SK-N-SH (cell line): ENCODE data around the gene RGS9BP. TPM values are rescaled to one million over a fixed set of nuclear protein-coding genes. Genes with fewer than 3 reads are reported as not detected.

ENCODE experiments used
- CTCF ChIA-PET: fragments of 300-600, 350-600 bp; formaldehyde crosslinking; extraction: SDS; loops from one replicate; lab custom pipeline; 2021; lab: Yijun Ruan, JAX
- POLR2A ChIA-PET: fragments of 350-600 bp; sonication (Branson Sonifier 250); formaldehyde crosslinking; extraction: SDS; loops from one replicate; lab custom pipeline; 2020; ENCODE audit warnings: antibody characterized with exemption, inconsistent platforms; lab: Yijun Ruan, JAX
- DNase-seq: peaks from one replicate; pipeline ENCODE4 v3.0.0; 2012
- H2AFZ ChIP-seq: fragments of 200-600 bp; sonication (generic); 2 replicates; pipeline ENCODE4 v1.8.1; 2016; ENCODE audit warnings: antibody characterized with exemption, mild to moderate bottlenecking, low read depth
- H3F3A ChIP-seq: fragments of 200-600 bp; sonication (generic); replicated peaks from 2 replicates; pipeline ENCODE3; 2016; ENCODE audit warnings: antibody characterized with exemption, mild to moderate bottlenecking; ENCODE audit not compliant: insufficient read depth
- H3K27ac ChIP-seq, 2 experiments: fragments of 200-500 bp in 1 of 2; fragments of 200-600 bp in 1 of 2; sonication (Bioruptor generic) in 1 of 2; sonication (generic), shearing (Covaris generic) in 1 of 2; 2 replicates each; pipeline versions ENCODE4 v1.5.1 to v1.6.1; 2014 to 2016; ENCODE audit warnings: low read depth in 2 of 2, inconsistent platforms in 1 of 2, low read length in 1 of 2, mild to moderate bottlenecking in 1 of 2, mixed read lengths in 1 of 2
- H3K27me3 ChIP-seq: fragments of 200-600 bp; sonication (generic), shearing (Covaris generic); 2 replicates; pipeline ENCODE4 v1.6.1; 2016; ENCODE audit warnings: mixed run types; ENCODE audit not compliant: insufficient read depth
- H3K36me3 ChIP-seq, 2 experiments: fragments of 200-500 bp in 1 of 2; fragments of 200-600 bp in 1 of 2; sonication (Bioruptor generic) in 1 of 2; sonication (generic) in 1 of 2; replicated peaks in 1 of 2; 2 replicates each; pipeline versions ENCODE3 to v1.5.1; 2014 to 2016; ENCODE audit warnings: low read length in 1 of 2, mild to moderate bottlenecking in 1 of 2; ENCODE audit not compliant: insufficient read depth in 2 of 2, control insufficient read depth in 1 of 2
- H3K4me1 ChIP-seq, 2 experiments: fragments of 200-500 bp in 1 of 2; fragments of 200-600 bp in 1 of 2; sonication (Bioruptor generic) in 1 of 2; sonication (generic), shearing (Covaris generic) in 1 of 2; 2 replicates each; pipeline versions ENCODE4 v1.5.1 to v1.6.1; 2014 to 2016; ENCODE audit warnings: low read depth in 1 of 2, low read length in 1 of 2, mixed run types in 1 of 2; ENCODE audit not compliant: insufficient read depth in 2 of 2, control insufficient read depth in 1 of 2
- H3K4me2 ChIP-seq: fragments of 200-600 bp; sonication (generic), shearing (Covaris generic); 2 replicates; pipeline ENCODE4 v1.6.1; 2017; ENCODE audit warnings: mixed run types
- H3K4me3 ChIP-seq, 2 experiments: fragments of 200-500 bp in 1 of 2; fragments of 200-600 bp in 1 of 2; sonication (Bioruptor generic) in 1 of 2; sonication (generic), shearing (Covaris generic) in 1 of 2; 2 replicates each; pipeline versions ENCODE4 v1.5.1 to v1.8.1; 2014 to 2016; ENCODE audit warnings: low read depth in 2 of 2, inconsistent platforms in 1 of 2, low read length in 1 of 2, mild to moderate bottlenecking in 1 of 2, mixed read lengths in 1 of 2, moderate library complexity in 1 of 2
- H3K79me2 ChIP-seq: fragments of 200-600 bp; sonication (generic); 2 replicates; pipeline ENCODE4 v1.8.1; 2017; ENCODE audit warnings: mild to moderate bottlenecking; ENCODE audit not compliant: insufficient read depth
- H3K9ac ChIP-seq: fragments of 200-600 bp; sonication (generic); 2 replicates; pipeline ENCODE4 v1.6.1; 2017; ENCODE audit warnings: mixed run types
- H3K9me2 ChIP-seq: fragments of 200-600 bp; sonication (generic); 2 replicates; pipeline ENCODE4 v1.6.1; 2017; ENCODE audit warnings: mixed run types
- H3K9me3 ChIP-seq: fragments of 200-600 bp; sonication (generic); 2 replicates; pipeline ENCODE4 v1.6.1; 2017; ENCODE audit warnings: mixed run types, mild to moderate bottlenecking, moderate library complexity
- H4K20me1 ChIP-seq: fragments of 200-600 bp; sonication (generic); 2 replicates; pipeline ENCODE4 v1.6.1; 2017; ENCODE audit warnings: mild to moderate bottlenecking, mixed run types; ENCODE audit not compliant: insufficient read depth
- CHD2 ChIP-seq: fragments of 150-350 bp; IDR thresholded peaks from 2 replicates; pipeline ENCODE4 v1.6.1; 2018; ENCODE audit warnings: low read length; ENCODE audit not compliant: partially characterized antibody
- CTCF ChIP-seq: fragments of 200-600 bp; sonication (generic); IDR thresholded peaks from 2 replicates; pipeline ENCODE4 v1.6.1; 2017; ENCODE audit warnings: antibody characterized with exemption, mild to moderate bottlenecking, moderate library complexity
- EZH2phosphoT487 ChIP-seq: fragments of 200-600 bp; sonication (generic); IDR thresholded peaks from 2 replicates; pipeline ENCODE4 v1.6.1; 2017; ENCODE audit warnings: low read depth, mixed run types, mild to moderate bottlenecking, antibody characterized with exemption, moderate library complexity, borderline replicate concordance
- FOXJ3 ChIP-seq: sonication (generic); formaldehyde crosslinking; IDR thresholded peaks from 2 replicates; pipeline ENCODE4 v1.5.1; 2020; ENCODE audit warnings: mild to moderate bottlenecking, missing genetic modification reagents
- GATA2 ChIP-seq: sonication (generic); formaldehyde crosslinking; IDR thresholded peaks from 2 replicates; pipeline ENCODE4 v1.5.0; 2020; ENCODE audit warnings: mild to moderate bottlenecking, missing genetic modification reagents
- MEF2A ChIP-seq: IDR thresholded peaks from 2 replicates; pipeline ENCODE4 v1.4.0; 2012; ENCODE audit warnings: low read depth, borderline replicate concordance
- MXI1 ChIP-seq: IDR thresholded peaks from 2 replicates; pipeline ENCODE4 v1.6.1; 2012; ENCODE audit warnings: mild to moderate bottlenecking, low read depth, low read length, improper control_type of control experiment
- RAD21 ChIP-seq: IDR thresholded peaks from 2 replicates; pipeline ENCODE4 v1.6.1; 2012; ENCODE audit warnings: mild to moderate bottlenecking, low read length
- RCOR1 ChIP-seq: fragments of 150-350 bp; IDR thresholded peaks from 2 replicates; pipeline ENCODE4 v1.6.1; 2017; ENCODE audit warnings: antibody characterized with exemption, low read length
- REST ChIP-seq: IDR thresholded peaks from 2 replicates; pipeline ENCODE4 v1.6.1; 2012; ENCODE audit warnings: mild to moderate bottlenecking, low read depth, low read length, moderate library complexity
- RFX5 ChIP-seq: IDR thresholded peaks from 2 replicates; pipeline ENCODE4 v1.6.1; 2012; ENCODE audit warnings: mild to moderate bottlenecking, improper control_type of control experiment, low read length
- RXRA ChIP-seq: IDR thresholded peaks from 2 replicates; pipeline ENCODE4 v1.4.0; 2012; ENCODE audit warnings: low read depth, mild to moderate bottlenecking, borderline replicate concordance
- SMC3 ChIP-seq: IDR thresholded peaks from 2 replicates; pipeline ENCODE4 v1.6.1; 2012; ENCODE audit warnings: low read depth, low read length, improper control_type of control experiment
- TEAD4 ChIP-seq: IDR thresholded peaks from 2 replicates; pipeline ENCODE4 v1.4.0; 2012; ENCODE audit warnings: mild to moderate bottlenecking, borderline replicate concordance; ENCODE audit not compliant: insufficient read depth
- YY1 ChIP-seq: IDR thresholded peaks from 2 replicates; pipeline ENCODE4 v1.4.0; 2012; ENCODE audit warnings: low read depth, mild to moderate bottlenecking
- ZBTB33 ChIP-seq: IDR thresholded peaks from 2 replicates; pipeline ENCODE4 v1.4.0; 2012; ENCODE audit warnings: low read depth, borderline replicate concordance
- WGBS: methylation state at CpG from one replicate; pipeline ENCODE4 v1.1.6; 2017; ENCODE audit warnings: low lambda C conversion rate; 5-methylcytosine and 5-hydroxymethylcytosine counted together
- polyA plus RNA-seq, 3 experiments: library from polyadenylated mRNA; depleted of rRNA; stranded (reverse); fragments of >200 nt; gene quantifications; 2 replicates each; pipeline ENCODE4 v1.2.3, GENCODE V29; 2012

RGS9BP gene
- polyA plus RNA-seq, 1 of the 3 experiments (the other 2 are of a cell fraction): 0.18 TPM

- no peak overlapping the region for H3K4me3 ChIP-seq
- TF ChIP-seq SMC3 (no peak), FOXJ3 (CRISPR knock-in tag) (no peak), REST (no peak), RXRA (no peak), RCOR1 (no peak), RAD21 (no peak), YY1 (no peak), EZH2phosphoT487 (no peak), CTCF (no peak), CHD2 (no peak), RFX5 (no peak), MEF2A (no peak), MXI1 (no peak), ZBTB33 (no peak), TEAD4 (no peak), GATA2 (CRISPR knock-in tag) (no peak)
- TF ChIP-seq, all 33 proteins: peak for 0
- no peak for DNase-seq
- Histone ChIP-seq H3K9me3 (no peaks in the 10 kb centered on the region), H3F3A (no peaks in the 10 kb centered on the region), H3K4me1 (peaks cover 0 to 9% of the 10 kb centered on the region in 2 experiments; a peak in 3 of 4 replicates), H3K4me2 (no peak overlapping the region), H2AFZ (no peak overlapping the region), H3K79me2 (peaks cover 7% of the 10 kb centered on the region), H4K20me1 (no peaks in the 10 kb centered on the region), H3K9ac (no peak overlapping the region), H3K9me2 (no peaks in the 10 kb centered on the region), H3K27me3 (no peaks in the 10 kb centered on the region), H3K27ac (no peak overlapping the region), H3K36me3 (no peaks in the 10 kb centered on the region)
- WGBS: 88% methylated on average over 4 of the region's 4 CpGs
- ChIA-PET POLR2A (no interaction called here), CTCF (interaction anchor here (0.7 kb wide), 1 partner anchor 432 kb away, joined by 3 read pairs; no protein-coding TSS in a partner anchor)
Measured at GRCh38 chr19:32687681-32688080, 12.0 kb downstream of the RGS9BP start.
